Measurements from ENCODE around the gene GPR37L1. TPM values are rescaled to one million over a fixed set of nuclear protein-coding genes. Genes with fewer than 3 reads are reported as not detected.

The GPR37L1 gene
- total RNA-seq, 1 donor from 2014 or later, result 0.05 TPM

DNA sequence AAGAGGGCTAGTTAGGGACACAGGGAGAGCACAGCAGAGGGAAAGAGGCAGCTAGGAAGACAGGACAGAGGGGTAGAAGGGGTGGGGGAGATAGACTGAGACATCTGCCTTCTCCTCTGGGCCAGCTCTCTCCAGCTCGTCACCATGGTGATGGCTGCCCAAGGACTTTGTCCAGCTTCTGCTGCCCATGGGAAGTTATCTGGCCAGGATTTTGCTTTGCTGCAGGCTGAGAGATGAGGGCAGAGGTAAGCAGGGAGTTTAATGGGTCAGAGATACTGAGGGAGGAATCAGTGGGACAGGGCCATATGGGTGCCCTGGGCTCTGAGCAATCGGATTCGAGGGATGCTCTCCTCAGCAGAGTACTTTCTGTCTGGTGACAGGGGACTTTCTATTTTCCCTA is 34.5 kb upstream of the GPR37L1 start:
- Mint-ChIP-seq H3K27me3 (ENCODE audit: low read depth) (peaks cover 3% of the 10 kb centered on the region), H3K4me3 (no peak overlapping the region), H3K9me3 (no peaks in the 10 kb centered on the region), H3K27ac (ENCODE audit: unreplicated experiment) (peak overlapping the region; percentile 37), H3K36me3 (ENCODE audit: low read depth) (no peaks in the 10 kb centered on the region), H3K4me1 (peaks cover 31% of the 10 kb centered on the region)
- no peak for TF ChIP-seq CTCF (conservative IDR thresholded peaks at IDR 0.05)
- no peak for DNase-seq (ENCODE audit: low read depth, low spot score)

DNA sequence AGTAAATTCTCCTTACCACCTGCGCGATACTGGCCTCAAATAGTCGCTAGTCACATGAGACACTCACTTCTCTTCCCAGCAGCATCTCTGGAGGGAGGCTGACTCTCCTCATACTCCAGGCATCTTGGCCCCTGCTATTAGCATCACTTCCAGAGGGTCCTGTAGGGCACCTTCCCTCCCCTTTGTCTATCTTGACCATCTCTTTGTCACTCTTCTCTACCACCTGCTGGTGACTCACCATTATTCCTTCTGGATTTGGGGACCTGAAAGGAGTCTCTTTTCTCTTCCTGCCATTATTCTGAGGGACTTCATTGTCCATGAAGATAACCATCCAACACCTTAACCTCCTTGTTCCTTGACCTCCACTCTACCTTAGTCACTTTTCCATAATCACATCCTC is 31.7 kb upstream of the GPR37L1 start:
- no peak for DNase-seq (ENCODE audit: low read depth, low spot score)
- Mint-ChIP-seq H3K36me3 (ENCODE audit: low read depth) (no peaks in the 10 kb centered on the region), H3K27ac (ENCODE audit: unreplicated experiment) (no peak overlapping the region), H3K27me3 (ENCODE audit: low read depth) (peaks cover 3% of the 10 kb centered on the region), H3K4me3 (no peak overlapping the region), H3K9me3 (no peaks in the 10 kb centered on the region), H3K4me1 (peaks cover 14% of the 10 kb centered on the region)
- no peak for TF ChIP-seq CTCF (conservative IDR thresholded peaks at IDR 0.05)

DNA sequence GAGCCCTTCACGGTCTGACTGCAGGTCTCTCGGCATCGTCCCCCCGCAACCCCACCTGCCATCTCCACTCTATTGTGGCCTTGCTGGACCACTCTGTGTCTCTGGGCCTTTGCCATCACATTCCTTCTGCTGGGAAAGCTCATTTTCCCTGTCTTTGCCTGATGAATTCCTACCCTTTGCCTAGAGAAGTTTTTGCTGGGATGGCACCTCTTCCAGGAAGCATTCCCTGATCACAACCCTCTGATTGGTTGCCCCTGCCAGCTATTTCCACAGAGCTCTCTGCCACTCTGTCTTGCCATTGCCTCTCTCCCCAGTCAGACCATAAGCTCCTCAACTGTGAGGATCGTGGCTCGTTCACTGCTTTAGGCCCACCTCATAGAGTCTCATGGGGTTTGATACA is 28.9 kb upstream of the GPR37L1 start:
- no peak overlapping the region for H3K4me3 Mint-ChIP-seq
- TF ChIP-seq CTCF (conservative IDR thresholded peaks at IDR 0.05), result no peak
- H3K27me3 Mint-ChIP-seq (ENCODE audit: low read depth), result peaks cover 3% of the 10 kb centered on the region
- H3K27ac Mint-ChIP-seq (ENCODE audit: unreplicated experiment), result no peak overlapping the region
- no peaks in the 10 kb centered on the region for H3K9me3 Mint-ChIP-seq
- no peak for DNase-seq (ENCODE audit: low read depth, low spot score)
- no peaks in the 10 kb centered on the region for H3K4me1 Mint-ChIP-seq
- H3K36me3 Mint-ChIP-seq (ENCODE audit: low read depth), result no peaks in the 10 kb centered on the region

- Mint-ChIP-seq H3K27ac (ENCODE audit: unreplicated experiment) (peak overlapping the region; percentile 87), H3K4me1 (peaks cover 13% of the 10 kb centered on the region), H3K4me3 (no peak overlapping the region), H3K27me3 (ENCODE audit: low read depth) (no peaks in the 10 kb centered on the region), H3K9me3 (no peaks in the 10 kb centered on the region), H3K36me3 (ENCODE audit: low read depth) (no peaks in the 10 kb centered on the region)
- TF ChIP-seq CTCF (conservative IDR thresholded peaks at IDR 0.05), result no peak
- no peak for DNase-seq (ENCODE audit: low read depth, low spot score)
Measured at GRCh38 chr1:202101184-202101583, 21.5 kb upstream of the GPR37L1 start.

DNA sequence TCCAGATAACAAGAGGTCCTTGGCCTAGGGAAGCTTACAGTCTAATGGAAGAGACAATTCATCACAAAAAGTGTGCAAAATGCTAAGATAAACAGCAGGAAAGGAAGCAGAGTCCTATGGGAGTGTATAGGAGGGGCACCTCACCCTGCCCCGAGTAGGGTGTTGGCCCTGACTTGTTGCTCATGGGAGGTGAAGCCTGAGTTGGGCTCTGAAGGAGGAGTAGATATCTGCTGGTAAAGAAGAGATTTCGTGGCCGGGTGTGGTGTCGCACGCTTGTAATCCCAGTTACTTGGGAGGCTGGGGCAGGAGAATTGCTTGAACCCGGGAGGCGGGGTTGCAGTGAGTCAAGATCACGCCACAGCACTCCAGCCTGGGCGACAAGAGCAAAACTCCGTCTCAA is 18.6 kb upstream of the GPR37L1 start:
- TF ChIP-seq CTCF (conservative IDR thresholded peaks at IDR 0.05), result no peak
- no peaks in the 10 kb centered on the region for H3K9me3 Mint-ChIP-seq
- peaks cover 21% of the 10 kb centered on the region for H3K4me1 Mint-ChIP-seq
- no peak for DNase-seq (ENCODE audit: low read depth, low spot score)
- no peak overlapping the region for H3K4me3 Mint-ChIP-seq
- H3K36me3 Mint-ChIP-seq (ENCODE audit: low read depth), result no peaks in the 10 kb centered on the region
- H3K27me3 Mint-ChIP-seq (ENCODE audit: low read depth), result no peaks in the 10 kb centered on the region
- no peak overlapping the region for H3K27ac Mint-ChIP-seq (ENCODE audit: unreplicated experiment)

Measured in neural crest cell (in vitro differentiated cells).